KOPT-K1 (cell line): Measurements from ENCODE around the gene DCD.

Source experiments
- H3K27ac ChIP-seq: fragments of 200-600 bp; sonication (generic); 2 replicates; pipeline ENCODE4 v1.5.1; 2016; ENCODE audit warnings: antibody characterized with exemption, mild to moderate bottlenecking, low read depth, low read length; ENCODE audit not compliant: poor library complexity, severe bottlenecking
- H3K36me3 ChIP-seq: fragments of 200-600 bp; sonication (generic); 2 replicates; pipeline ENCODE4 v1.5.1; 2017; ENCODE audit warnings: antibody characterized with exemption, mild to moderate bottlenecking, low read length, moderate library complexity; ENCODE audit not compliant: insufficient read depth
- H3K9me3 ChIP-seq: fragments of 200-600 bp; sonication (generic); 2 replicates; pipeline ENCODE4 v1.5.1; 2017; ENCODE audit warnings: antibody characterized with exemption, low read length, mild to moderate bottlenecking; ENCODE audit not compliant: insufficient read depth, poor library complexity, severe bottlenecking

DCD gene

GRCh38 chr12:54631551-54631950 is 16.6 kb downstream of the DCD start:
- Histone ChIP-seq H3K36me3 (no peaks in the 10 kb centered on the region), H3K9me3 (peaks cover 22% of the 10 kb centered on the region), H3K27ac (no peak overlapping the region)

GRCh38 chr12:54629925-54630324 is 18.2 kb downstream of the DCD start:
- no peak overlapping the region for H3K27ac ChIP-seq
- no peaks in the 10 kb centered on the region for H3K36me3 ChIP-seq
- peaks cover 31% of the 10 kb centered on the region for H3K9me3 ChIP-seq

DNA sequence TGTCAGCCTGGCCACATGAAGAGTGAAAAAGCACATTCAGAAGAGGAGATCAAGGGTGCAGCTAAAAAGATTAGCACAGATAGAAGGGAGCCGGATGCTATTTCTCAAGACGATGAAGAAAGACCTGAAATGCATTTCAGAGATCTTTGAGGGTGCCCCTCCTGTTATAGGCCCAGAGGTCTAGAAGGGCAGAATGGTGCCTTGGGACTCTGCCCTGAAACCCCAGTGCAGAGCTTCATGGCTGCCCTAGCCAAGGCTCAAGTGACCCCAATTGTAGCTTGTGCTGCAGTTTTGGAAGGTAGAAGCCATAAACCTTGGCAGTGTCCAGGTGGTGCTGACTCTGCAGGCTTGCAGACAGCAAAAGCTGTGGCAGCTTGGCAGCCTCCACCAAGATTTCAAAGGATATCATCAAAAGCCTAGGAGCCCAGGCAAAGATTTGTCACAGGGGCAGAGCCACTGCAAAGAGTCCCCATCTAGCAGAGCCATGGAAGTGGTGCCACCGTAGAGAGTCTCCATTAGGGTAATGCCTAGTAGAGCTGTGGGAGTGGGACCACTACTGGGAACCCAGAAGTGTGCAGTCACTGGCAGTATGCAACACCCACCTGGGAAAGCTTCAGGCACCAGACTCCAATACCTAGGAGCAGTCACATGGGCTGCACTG is 19.8 kb downstream of the DCD start:
- peaks cover 31% of the 10 kb centered on the region for H3K9me3 ChIP-seq

DNA sequence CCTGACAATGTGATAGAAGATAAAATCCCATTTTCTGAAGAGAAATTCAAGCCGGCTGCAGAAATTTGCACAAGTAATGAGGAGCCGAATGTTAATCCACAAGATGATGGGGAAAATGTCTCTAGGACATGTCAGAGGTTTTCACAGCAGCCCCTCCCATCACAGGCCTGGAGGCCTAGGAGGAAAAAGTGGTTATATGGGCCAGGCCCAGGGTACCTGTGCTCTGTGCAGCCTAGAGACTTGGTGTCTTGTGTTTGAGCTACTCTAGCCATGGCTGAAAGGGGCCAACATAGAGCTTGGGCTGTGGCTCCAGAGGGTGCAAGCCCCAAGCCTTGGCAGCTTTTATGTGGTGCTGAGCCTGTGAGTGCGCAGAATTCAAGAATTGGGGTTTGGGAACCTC is 20.9 kb downstream of the DCD start:
- H3K9me3 ChIP-seq, result peaks cover 31% of the 10 kb centered on the region
- H3K27ac ChIP-seq, result no peak overlapping the region
- no peaks in the 10 kb centered on the region for H3K36me3 ChIP-seq

More for the DNA sequence above, 19.8 kb downstream of the DCD start:
- H3K27ac ChIP-seq, result no peak overlapping the region
- no peaks in the 10 kb centered on the region for H3K36me3 ChIP-seq

DNA sequence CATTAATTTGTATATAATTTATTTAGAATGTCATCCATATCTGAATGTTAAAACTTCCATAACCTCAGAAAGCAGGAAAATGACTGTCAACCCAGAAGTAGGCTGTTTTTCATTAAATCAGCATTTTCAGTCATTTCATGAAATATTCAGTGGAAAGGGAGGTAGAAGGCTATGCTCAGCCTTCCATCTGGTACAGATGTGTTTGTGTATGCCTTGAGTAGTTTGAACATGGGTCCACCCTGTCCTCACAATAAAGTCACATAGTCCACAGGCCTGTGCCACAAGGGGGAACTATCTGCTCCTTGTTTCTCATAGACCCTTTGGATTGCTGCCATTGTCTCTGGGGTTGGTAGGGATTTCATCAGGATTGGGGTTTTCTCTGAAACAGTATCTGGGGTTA is 22.6 kb downstream of the DCD start:
- no peak overlapping the region for H3K27ac ChIP-seq
- H3K36me3 ChIP-seq, result no peaks in the 10 kb centered on the region
- peaks cover 31% of the 10 kb centered on the region for H3K9me3 ChIP-seq

DNA sequence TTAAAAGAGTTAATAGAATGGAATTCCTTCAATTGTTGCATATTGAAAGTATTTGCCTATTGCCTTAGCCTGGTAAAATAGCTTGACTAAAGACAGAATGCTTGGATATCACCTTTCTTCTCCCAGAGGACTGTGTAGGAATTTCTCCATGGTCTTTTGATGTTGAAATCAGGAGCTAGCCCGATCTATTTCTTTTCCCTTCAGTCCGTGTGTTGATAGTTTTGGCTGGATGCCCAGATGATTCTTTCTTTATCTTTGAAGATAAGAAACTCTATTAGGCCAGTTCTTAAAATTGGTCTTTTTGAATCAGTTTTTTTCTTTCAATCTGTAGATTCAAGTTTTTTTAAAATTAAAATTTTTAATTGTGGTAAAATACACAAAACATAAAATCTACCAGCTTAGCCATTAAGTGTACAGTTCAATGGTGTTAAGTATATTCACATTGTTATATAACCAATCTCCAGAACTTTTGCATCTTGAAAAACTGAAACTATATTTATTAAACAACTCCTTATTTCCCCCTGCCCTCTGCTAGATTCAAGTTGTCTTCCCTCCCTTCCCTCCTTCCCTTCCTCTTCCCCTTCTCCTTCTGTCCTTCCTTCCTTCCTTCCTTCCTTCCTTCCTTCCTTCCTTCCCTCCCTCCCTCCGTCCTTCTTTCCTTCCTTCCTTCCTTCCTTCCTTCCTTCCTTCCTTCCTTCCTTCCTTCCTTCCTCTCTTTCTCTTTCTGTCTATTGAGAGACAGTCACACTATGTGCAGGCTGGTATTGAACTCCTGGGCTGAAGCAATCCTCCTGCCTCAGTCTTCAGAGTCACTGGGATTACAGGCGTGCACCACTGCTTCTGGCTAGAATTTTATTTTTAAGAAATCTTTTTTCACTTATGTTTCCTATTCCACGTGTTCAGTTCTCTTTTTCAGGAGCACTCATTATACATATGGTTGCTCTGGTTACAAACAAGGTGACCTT is 23.6 kb downstream of the DCD start:
- Histone ChIP-seq H3K36me3 (no peaks in the 10 kb centered on the region), H3K27ac (no peak overlapping the region), H3K9me3 (peaks cover 31% of the 10 kb centered on the region)

- Histone ChIP-seq H3K27ac (no peak overlapping the region), H3K9me3 (peaks cover 20% of the 10 kb centered on the region), H3K36me3 (no peaks in the 10 kb centered on the region)
Measured at GRCh38 chr12:54622463-54623183, 25.5 kb downstream of the DCD start.

DNA sequence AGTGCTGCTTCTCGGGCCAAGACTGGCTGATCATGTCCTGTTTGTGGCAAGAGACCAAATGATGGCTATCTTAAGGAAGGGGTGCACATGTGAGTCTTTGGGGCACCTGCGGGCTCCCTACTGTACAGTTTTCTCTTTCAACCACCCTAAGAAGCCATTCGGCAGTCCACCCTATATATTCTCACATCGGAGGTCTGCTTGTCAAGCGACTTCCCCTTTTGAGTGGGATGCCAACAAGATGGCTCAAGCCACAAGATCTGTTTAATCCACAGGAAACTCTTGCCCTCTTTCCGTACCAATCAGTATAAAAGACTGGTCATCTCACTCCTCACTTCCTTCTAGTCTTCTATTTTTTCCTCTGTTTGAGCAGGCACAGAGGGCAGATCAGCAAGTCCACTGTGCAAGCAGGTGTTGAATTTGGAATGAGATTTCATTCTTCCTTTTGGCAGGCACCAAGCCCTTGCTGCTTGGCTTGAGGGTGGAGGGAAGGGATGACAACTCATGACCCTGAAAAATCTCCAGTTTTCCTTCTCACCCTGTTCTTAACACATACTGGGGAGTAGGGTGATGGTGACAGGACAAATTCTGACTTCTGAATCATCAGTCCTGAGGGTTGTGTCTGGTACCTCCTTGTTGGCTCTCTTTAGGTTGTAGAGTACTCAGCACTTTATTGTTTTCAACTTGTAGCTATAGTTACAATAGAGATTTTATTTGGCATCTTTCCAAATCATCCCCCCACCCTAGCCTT is 31.1 kb downstream of the DCD start:
- Histone ChIP-seq H3K36me3 (no peaks in the 10 kb centered on the region), H3K9me3 (no peaks in the 10 kb centered on the region), H3K27ac (no peak overlapping the region)

DNA sequence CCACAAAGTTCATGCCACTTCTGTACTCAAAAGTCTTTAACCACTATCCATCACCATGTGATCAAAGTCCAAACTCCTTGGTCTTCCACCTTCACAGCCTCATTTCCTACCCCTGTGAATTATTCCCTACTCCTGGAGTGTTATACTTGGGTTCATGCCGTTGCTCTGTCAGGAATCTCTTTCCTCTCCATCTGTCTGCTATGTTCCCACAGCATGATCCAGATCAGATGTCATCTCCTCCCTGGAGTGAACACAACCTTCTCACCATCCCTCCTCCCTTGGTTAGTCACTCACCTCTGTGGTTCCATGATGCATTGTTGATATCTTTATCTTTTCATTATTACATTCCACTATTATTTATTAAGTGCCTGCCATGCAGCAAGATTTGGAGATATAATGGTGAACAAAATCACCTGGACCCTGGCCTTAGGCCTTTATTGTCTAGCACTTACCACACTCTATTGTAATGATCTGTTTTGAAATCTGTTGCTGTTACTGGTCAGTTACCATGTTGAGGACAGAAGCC is 35.9 kb downstream of the DCD start:
- Histone ChIP-seq H3K36me3 (no peaks in the 10 kb centered on the region), H3K9me3 (no peaks in the 10 kb centered on the region), H3K27ac (no peak overlapping the region)

DNA sequence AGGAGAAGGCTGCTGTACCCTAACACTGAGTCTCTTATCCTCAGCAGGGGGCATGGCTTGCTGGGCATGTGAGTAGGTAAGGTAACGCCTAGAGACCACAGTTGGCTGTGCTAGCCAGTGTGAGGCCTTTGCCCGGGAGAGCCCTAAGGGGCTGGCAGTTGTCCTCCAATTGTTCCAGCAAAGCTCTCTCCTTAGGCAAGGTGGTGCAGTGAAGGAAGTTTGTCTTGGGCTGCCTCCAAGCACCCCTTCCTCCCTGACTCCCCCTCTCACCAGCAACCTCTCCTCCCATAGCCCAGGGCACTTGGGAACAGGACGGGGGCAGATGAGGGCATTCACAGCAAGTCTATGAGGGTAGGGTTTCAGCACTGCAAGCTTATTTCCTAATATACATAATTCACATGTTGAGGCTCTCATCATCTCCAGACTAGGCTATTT is 36.4 kb downstream of the DCD start:
- Histone ChIP-seq H3K27ac (no peak overlapping the region), H3K9me3 (no peaks in the 10 kb centered on the region), H3K36me3 (no peaks in the 10 kb centered on the region)

GRCh38 chr12:54608769-54609168 is 39.4 kb downstream of the DCD start:
- Histone ChIP-seq H3K9me3 (no peaks in the 10 kb centered on the region), H3K27ac (no peak overlapping the region), H3K36me3 (no peaks in the 10 kb centered on the region)

DNA sequence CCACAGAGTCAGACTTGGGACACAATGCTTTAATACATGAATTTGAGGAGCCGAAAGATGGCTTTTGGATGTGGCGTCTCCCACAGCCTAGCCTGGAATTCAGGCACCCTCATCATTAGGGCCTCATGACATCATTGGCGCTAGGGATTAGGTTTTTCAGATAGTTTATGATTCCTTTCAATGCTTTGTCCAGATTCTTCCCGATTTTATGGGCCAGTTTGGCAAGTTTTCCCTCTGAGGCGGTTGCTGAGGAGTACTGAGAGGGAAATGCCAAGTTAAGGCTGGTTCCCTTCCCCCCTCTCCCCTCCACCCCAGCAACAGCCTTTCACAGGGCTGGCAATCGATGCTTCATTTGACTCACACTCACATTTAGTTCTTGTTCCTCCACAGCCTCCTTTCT is 40.0 kb downstream of the DCD start:
- no peak overlapping the region for H3K27ac ChIP-seq
- no peaks in the 10 kb centered on the region for H3K36me3 ChIP-seq
- H3K9me3 ChIP-seq, result no peaks in the 10 kb centered on the region

- no peaks in the 10 kb centered on the region for H3K36me3 ChIP-seq
Measured at GRCh38 chr12:54606556-54606955, 41.6 kb downstream of the DCD start.

DNA sequence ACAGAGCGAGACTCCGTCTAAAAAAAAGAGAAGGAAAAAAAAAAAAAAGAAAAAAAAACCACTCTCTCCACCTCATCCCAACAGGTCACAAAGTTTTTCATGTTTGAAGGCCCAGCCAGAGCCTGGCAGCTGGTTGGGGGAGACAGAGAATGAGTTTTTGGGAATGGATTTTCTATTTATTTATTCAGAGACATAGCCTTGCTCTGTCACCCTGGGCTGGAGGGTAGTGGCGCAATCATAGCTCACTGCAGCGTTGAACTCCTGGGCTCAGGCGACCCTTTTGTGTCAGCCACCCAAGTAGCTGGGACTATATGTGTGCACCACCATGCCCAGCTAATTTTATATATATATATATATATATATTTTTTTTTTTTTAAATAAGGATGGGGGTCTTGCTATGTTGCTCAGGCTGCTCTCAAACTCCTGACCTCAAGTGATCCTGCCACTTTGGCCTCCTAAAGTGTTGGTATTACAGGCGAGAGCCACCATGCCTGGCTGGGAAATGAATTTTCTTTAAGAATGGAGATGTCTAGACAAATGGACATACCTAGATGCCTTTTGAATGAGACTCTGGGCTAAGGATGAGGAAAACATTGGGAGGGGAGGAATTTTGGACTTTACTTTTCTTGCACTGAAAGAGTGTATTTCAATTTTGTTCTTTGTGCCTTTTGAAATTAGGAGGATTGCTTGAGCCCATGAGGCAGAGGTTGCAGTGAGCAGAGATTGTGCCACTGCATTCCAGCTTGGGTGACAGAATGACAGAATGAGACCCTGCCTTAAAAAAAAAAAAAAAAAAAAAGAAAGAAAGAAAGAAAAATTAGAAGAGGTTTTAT is 42.8 kb downstream of the DCD start:
- Histone ChIP-seq H3K9me3 (no peaks in the 10 kb centered on the region), H3K36me3 (no peaks in the 10 kb centered on the region), H3K27ac (no peak overlapping the region)

More at GRCh38 chr12:54606556-54606955, 41.6 kb downstream of the DCD start:
- H3K27ac ChIP-seq, result no peak overlapping the region
- H3K9me3 ChIP-seq, result no peaks in the 10 kb centered on the region
